T-helper 1 cell treated with Interleukin-12 subunit alpha and Interleukin-12 subunit beta and Interleukin-4 antibody, amounts not matched to agents 30 ng/mL and 1 ng/mL, for 36 hours (primary cell): ENCODE data around the gene LNP1. TPM values are rescaled to one million over a fixed set of nuclear protein-coding genes. Genes with fewer than 3 reads are reported as not detected.
"Not testable (repeated sequence)": the region's sequence is repeated elsewhere in the genome, so short reads cannot be mapped to it uniquely, and the experiment has no call there.

Experiments
- intact Hi-C: fragments of 100-400 bp; cut with micrococcal nuclease; formaldehyde crosslinking; loops from one replicate; pipeline ENCODE4 v1.15.1; 2024
- total RNA-seq: library from RNA; stranded (reverse); gene quantifications from 2 replicates; pipeline ENCODE4 v1.2.3, GENCODE V29; 2022

The LNP1 gene
- total RNA-seq, 1 donor from 2014 or later, result 1.5 TPM

GRCh38 chr3:100427699-100428098 lies 26.4 kb downstream of the LNP1 start:
- intact Hi-C loops, result no loop called here

- intact Hi-C loops, result no loop called here
These were observed 27.9 kb downstream of the LNP1 start for GRCh38 chr3:100429187-100429716.

GRCh38 chr3:100436951-100437350 lies 35.6 kb downstream of the LNP1 start:
- intact Hi-C loops, result no loop called here

DNA sequence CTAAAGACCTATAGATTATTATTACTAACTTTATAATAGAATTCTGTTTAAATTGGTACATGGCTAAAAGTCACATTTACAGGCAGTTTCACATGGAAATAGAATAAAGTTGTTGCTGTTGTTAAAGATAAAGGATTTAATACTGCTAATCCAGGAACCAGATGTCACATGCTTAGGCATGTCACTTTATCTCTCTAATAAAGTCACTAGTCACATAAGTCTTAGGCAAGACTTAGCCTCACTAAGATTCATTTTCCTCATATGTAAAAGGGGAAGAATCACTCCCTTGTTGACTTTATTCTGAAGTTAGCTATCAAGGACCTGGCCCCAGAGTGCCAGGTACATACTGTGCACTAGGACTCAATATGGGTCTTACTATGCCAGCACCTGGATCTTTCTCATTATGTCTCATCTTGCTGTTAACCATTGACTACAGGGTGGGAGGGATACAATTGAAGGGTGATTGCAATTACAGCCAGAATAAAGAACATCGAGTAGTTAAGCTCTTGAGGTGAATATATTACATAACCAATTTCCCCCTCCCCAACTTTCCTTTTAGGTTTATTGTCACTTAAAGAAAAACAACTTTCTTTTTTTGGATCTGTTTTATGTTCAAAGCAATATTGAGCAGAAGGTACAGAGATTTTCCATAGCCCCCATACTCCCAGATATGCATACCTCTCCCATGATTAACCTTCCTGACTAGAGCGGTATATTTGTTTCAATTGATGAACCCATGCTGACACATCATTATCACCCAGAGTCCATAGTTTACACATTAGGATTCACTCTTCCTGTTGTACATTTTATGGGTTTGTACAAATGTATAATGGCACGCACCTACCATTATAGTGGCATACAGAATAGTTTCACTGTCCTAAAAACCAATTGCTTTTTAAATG lies 36.6 kb downstream of the LNP1 start:
- intact Hi-C loops, result no loop called here

DNA sequence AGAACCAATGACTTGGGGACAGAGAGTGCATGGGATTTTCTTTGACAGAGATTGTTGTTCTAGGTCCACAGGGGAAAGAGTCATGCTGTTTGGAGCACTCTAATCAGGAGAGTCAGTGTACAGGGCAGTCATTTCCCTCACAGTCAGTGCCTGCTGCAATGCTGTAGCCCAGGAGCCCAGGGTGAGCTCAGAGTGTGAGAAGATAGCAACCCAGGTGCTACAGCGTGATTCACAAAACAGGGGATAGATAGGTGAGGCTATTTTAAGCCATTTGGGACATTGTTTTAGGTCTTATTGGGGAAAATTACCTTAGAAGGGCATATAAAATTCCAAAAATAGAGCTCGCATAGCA lies 37.3 kb downstream of the LNP1 start:
- intact Hi-C loops, result no loop called here

- intact Hi-C loops, result no loop called here
These were observed 39.6 kb downstream of the LNP1 start for GRCh38 chr3:100440895-100441294.

GRCh38 chr3:100443690-100444089 lies 42.4 kb downstream of the LNP1 start:
- intact Hi-C loops, result no loop called here

DNA sequence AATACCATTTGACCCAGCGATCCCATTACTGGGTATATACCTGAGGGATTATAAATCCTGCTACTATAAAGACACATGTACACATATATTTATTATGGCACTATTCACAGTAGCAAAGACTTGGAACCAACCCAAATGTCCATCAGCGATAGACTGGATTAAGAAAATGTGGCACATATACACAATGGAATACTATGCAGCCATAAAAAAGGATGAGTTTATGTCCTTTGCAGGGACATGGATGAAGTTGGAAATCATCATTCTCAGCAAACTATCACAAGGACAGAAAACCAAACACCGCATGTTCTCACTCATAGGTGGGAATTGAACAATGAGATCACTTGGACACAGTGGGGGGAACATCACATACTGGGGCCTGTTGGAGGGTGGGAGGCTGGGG lies 45.7 kb downstream of the LNP1 start:
- intact Hi-C loops, result not testable (repeated sequence)

DNA sequence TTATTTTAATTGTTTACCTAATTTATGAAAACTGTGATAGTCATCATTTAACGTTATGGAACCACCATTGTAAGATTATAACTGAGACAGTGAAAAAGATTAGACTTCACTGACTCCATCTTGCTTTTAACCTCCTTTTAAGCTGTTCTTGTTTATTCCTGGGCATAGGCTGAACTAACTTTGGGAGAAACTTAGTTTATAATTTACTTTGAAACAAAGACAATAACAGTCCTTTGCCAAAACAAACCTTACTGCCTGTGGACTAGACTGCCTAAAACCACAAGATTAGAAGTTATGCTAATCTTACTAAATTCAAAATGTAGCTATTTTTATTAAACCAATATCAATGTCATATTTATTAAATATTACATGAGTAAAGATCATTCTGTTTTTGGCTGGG lies 46.7 kb downstream of the LNP1 start:
- intact Hi-C loops, result no loop called here

- intact Hi-C loops, result no loop called here
These were observed 47.9 kb downstream of the LNP1 start for GRCh38 chr3:100449214-100449613.

- intact Hi-C loops, result no loop called here
These were observed 53.3 kb downstream of the LNP1 start for GRCh38 chr3:100454677-100455076.

DNA sequence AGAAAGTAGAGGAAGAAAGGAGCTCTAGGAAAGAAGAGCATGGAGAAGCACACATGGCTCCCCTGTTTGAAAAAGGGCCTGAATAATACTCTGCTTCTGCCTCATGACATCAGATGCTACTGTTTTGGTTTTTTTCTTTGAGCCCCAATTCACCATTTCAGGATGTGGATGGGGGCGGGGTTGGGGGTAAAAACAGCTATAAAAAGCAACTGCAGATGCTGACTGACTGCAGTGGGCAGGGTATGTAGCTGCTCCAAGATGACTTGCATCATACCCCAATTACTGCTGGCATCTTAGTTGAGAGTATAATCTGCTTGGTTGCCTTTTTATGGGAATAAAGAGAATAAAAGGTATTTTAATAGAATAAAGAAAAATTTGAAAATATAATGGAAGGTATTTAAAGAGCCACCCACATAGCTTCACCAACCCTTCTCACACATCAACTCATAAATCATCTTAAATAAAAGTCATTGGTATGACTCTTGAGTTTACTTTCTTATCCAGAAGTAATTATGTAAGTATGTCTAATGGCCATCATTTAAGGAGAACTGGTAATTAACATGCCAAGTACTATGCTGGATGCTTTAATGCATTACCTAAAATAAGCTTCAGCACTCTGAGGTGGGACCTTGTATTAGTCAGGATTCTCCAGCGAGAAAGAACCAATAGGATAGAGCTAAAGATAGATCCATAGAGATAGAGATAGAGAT lies 54.7 kb downstream of the LNP1 start:
- intact Hi-C loops, result no loop called here

DNA sequence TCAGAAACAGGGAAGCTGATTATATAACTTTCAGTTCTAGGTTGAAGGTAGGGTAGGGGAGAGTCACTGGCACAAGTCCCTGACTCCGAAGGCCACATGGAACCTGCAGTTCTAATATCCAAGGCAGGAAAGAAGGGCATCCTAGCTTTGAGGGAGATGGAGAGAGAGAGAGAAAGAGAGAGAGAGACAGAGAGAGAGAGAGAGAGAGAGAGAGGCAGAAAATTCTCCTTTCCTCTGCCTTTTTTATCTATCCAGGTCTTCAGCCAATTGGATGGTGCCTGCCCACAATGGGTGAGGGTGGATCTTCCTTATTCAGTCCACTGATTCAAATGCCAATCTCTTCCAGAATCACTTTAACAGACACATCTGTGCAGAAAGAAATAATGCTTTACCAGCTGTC lies 55.4 kb downstream of the LNP1 start:
- intact Hi-C loops, result no loop called here

- intact Hi-C loops, result no loop called here
These were observed 56.5 kb downstream of the LNP1 start for GRCh38 chr3:100457811-100458210.

GRCh38 chr3:100458814-100459213 lies 57.5 kb downstream of the LNP1 start:
- intact Hi-C loops, result no loop called here

DNA sequence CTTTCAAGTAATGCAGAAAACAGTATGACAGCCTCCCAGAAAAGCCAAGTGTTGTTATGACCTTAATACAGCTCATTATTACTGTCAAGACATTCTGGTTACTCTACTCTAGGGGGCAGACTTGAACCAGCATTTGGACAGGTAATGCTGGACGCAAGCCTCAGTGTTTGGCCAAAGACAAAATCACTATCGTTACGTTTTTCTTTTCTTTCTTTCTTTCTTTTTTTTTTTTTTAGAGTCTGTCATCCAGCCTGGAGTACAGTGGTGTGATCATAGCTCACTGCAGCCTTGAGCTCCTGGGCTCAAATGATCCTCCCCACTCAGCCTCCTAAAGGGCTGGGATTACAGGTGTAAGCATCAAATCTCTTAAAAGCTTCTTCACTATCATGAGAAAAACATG lies 61.7 kb downstream of the LNP1 start:
- intact Hi-C loops, result loop anchor here (1.0 to 5.0 kb wide), 7 partner anchors 127 to 1173 kb away; no protein-coding TSS in a partner anchor

GRCh38 chr3:100463646-100464155 lies 62.4 kb downstream of the LNP1 start:
- intact Hi-C loops, result loop anchor here (1.0 to 5.0 kb wide), 7 partner anchors 127 to 1173 kb away; no protein-coding TSS in a partner anchor

GRCh38 chr3:100465892-100466777 lies 64.8 kb downstream of the LNP1 start:
- intact Hi-C loops, result loop anchor here (1.0 kb wide), 1 partner anchor 26 kb away; the partner anchor contains the start of gene TMEM45A

DNA sequence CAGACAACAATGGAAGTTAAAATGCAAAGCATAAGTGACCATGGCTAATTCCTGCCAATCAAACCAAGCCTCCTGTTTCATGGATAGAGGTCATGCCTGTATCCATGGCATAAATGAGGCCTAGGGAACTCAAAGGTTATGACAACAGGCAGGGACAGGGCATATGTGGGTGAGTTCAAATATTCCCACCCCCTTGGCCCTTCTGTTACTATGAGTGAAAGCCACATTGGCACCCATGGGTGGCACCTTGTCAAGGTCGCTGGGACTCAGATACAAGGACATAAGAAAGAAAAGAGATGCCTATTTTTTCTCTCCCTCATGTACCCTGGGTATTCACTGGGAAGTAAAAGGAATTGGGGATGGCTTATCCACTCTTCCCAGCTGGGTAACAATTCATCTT lies 65.8 kb downstream of the LNP1 start:
- intact Hi-C loops, result no loop called here

GRCh38 chr3:100468676-100469075 lies 67.3 kb downstream of the LNP1 start:
- intact Hi-C loops, result no loop called here

DNA sequence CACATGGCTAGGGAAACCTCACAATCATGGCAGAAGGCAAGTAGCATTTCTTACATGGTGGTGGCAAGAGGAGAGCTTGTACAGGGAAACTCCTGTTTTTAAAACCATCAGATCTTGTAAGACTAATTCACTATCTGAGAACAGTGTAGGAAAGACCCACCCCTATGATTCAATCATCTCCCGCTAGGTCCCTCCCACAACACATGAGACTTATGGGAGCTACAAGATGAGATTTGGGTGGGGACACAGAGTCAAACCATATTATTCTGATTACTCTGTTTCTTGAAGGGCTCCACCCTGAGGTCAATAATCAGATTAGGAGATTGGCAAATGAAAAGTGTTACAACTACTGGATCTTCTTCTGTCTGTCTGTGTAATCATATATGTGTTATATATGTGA lies 69.6 kb downstream of the LNP1 start:
- intact Hi-C loops, result no loop called here
